HepG2 (cell line): ENCODE data around the gene HDGFL3.

ENCODE experiments used
- ATF7 ChIP-seq, 2 experiments: fragments of 450-650 bp in 1 of 2; sonication (generic) in 1 of 2; formaldehyde crosslinking in 1 of 2; IDR thresholded peaks; 2 replicates each; pipeline versions ENCODE4 v1.4.0 to v1.6.1; 2016 to 2020; ENCODE audit warnings: antibody characterized with exemption in 1 of 2, mild to moderate bottlenecking in 1 of 2, missing genetic modification reagents in 1 of 2
- FOSL1 ChIP-seq: sonication (generic); formaldehyde crosslinking; IDR thresholded peaks from 2 replicates; pipeline ENCODE4 v1.9.0; 2021; ENCODE audit warnings: missing genetic modification reagents, borderline replicate concordance
- IRF2 ChIP-seq: IDR thresholded peaks from 2 replicates; pipeline ENCODE4 v1.6.1; 2018; ENCODE audit warnings: missing genetic modification reagents, missing compliant biosample characterization
- MTA3 ChIP-seq: sonication (generic); formaldehyde crosslinking; IDR thresholded peaks from 2 replicates; pipeline ENCODE4 v1.4.0; 2020; ENCODE audit warnings: missing genetic modification reagents
- ONECUT2 ChIP-seq: sonication (generic); formaldehyde crosslinking; IDR thresholded peaks from 2 replicates; pipeline ENCODE4 v1.4.0; 2020; ENCODE audit warnings: missing genetic modification reagents
- SMYD3 ChIP-seq: sonication (generic); formaldehyde crosslinking; IDR thresholded peaks from 2 replicates; pipeline ENCODE4 v1.8.1; 2023; ENCODE audit warnings: mild to moderate bottlenecking, missing genetic modification reagents
- SP1 ChIP-seq, 2 experiments: fragments of 450-650 bp in 1 of 2; sonication (generic) in 1 of 2; formaldehyde crosslinking in 1 of 2; IDR thresholded peaks; 2 replicates each; pipeline versions ENCODE4 v1.4.0 to v1.6.1; 2016 to 2020; ENCODE audit warnings: missing genetic modification reagents in 1 of 2
- YY1 ChIP-seq: IDR thresholded peaks from 2 replicates; pipeline ENCODE4 v1.6.1; 2011; ENCODE audit warnings: low read length, low read depth, moderate library complexity, mild to moderate bottlenecking; ENCODE audit not compliant: insufficient read depth, insufficient replicate concordance
- ZBTB14 ChIP-seq: sonication (generic); formaldehyde crosslinking; IDR thresholded peaks from 2 replicates; pipeline ENCODE4 v1.4.0; 2020; ENCODE audit warnings: missing genetic modification reagents
- ZBTB26 ChIP-seq: IDR thresholded peaks from 2 replicates; pipeline ENCODE4 v1.6.1; 2016; ENCODE audit warnings: missing compliant biosample characterization, missing genetic modification reagents, borderline replicate concordance
- ZNF263 ChIP-seq: sonication (generic); formaldehyde crosslinking; IDR thresholded peaks from 2 replicates; pipeline ENCODE4 v1.4.0; 2020; ENCODE audit warnings: missing genetic modification reagents
- TF ChIP-seq, protein P1 (sequence below): sonication (generic); formaldehyde crosslinking; IDR thresholded peaks from 2 replicates; pipeline ENCODE4 v1.5.0; 2020; ENCODE audit warnings: mild to moderate bottlenecking, missing genetic modification reagents, moderate library complexity

GRCh38 chr15:83127547-83128150 lies 80.0 kb downstream of the HDGFL3 start:
- no peak for TF ChIP-seq IRF2 (CRISPR knock-in tag)
- no peak for TF ChIP-seq ZBTB26 (CRISPR knock-in tag)
- no peak for TF ChIP-seq FOSL1
- no peak for TF ChIP-seq YY1
- no peak for TF ChIP-seq ZBTB14
- no peak for TF ChIP-seq MTA3 (CRISPR knock-in tag)
- no peak for TF ChIP-seq ATF7 (IDR thresholded peaks at IDR 0.05)
- no peak for TF ChIP-seq ATF7 (CRISPR knock-in tag; IDR thresholded peaks at IDR 0.05)
- no peak for TF ChIP-seq ZNF263
- no peak for TF ChIP-seq SP1 (IDR thresholded peaks at IDR 0.05)
- no peak for TF ChIP-seq SP1 (CRISPR knock-in tag; IDR thresholded peaks at IDR 0.05)
- TF ChIP-seq ONECUT2 (CRISPR knock-in tag), result no peak
- TF ChIP-seq, protein P1, sequence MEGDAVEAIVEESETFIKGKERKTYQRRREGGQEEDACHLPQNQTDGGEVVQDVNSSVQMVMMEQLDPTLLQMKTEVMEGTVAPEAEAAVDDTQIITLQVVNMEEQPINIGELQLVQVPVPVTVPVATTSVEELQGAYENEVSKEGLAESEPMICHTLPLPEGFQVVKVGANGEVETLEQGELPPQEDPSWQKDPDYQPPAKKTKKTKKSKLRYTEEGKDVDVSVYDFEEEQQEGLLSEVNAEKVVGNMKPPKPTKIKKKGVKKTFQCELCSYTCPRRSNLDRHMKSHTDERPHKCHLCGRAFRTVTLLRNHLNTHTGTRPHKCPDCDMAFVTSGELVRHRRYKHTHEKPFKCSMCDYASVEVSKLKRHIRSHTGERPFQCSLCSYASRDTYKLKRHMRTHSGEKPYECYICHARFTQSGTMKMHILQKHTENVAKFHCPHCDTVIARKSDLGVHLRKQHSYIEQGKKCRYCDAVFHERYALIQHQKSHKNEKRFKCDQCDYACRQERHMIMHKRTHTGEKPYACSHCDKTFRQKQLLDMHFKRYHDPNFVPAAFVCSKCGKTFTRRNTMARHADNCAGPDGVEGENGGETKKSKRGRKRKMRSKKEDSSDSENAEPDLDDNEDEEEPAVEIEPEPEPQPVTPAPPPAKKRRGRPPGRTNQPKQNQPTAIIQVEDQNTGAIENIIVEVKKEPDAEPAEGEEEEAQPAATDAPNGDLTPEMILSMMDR (CRISPR knock-in tag), result no peak
- TF ChIP-seq SMYD3 (CRISPR knock-in tag), result no peak
